Osteoblast (primary cell): ENCODE data around the gene ARPP19. TPM values are rescaled to one million over a fixed set of nuclear protein-coding genes. Genes with fewer than 3 reads are reported as not detected.
"Not testable (repeated sequence)": the region's sequence is repeated elsewhere in the genome, so short reads cannot be mapped to it uniquely, and the experiment has no call there.

ENCODE experiments used
- DNase-seq: peaks from one replicate; pipeline ENCODE4 v3.0.0; 2011; ENCODE audit warnings: low spot score, mixed read lengths; ENCODE audit not compliant: insufficient read length; ENCODE audit errors: missing footprints
- H2AFZ ChIP-seq: 2 replicates; pipeline ENCODE4 v1.6.0; 2011; ENCODE audit warnings: mild to moderate bottlenecking, low read length
- H3K27ac ChIP-seq: 2 replicates; pipeline ENCODE4 v1.5.1; 2011; ENCODE audit warnings: mild to moderate bottlenecking, low read depth, low read length, moderate library complexity
- H3K27me3 ChIP-seq: 2 replicates; pipeline ENCODE4 v1.6.0; 2012; ENCODE audit warnings: mild to moderate bottlenecking, control low read depth, inconsistent platforms, low read length, moderate library complexity; ENCODE audit not compliant: insufficient read depth
- H3K36me3 ChIP-seq: 2 replicates; pipeline ENCODE4 v1.5.1; 2011; ENCODE audit warnings: mild to moderate bottlenecking, low read length, control low read depth, moderate library complexity; ENCODE audit not compliant: insufficient read depth
- H3K4me1 ChIP-seq: 2 replicates; pipeline ENCODE4 v1.5.1; 2011; ENCODE audit warnings: mild to moderate bottlenecking, low read length, control low read depth, moderate library complexity; ENCODE audit not compliant: insufficient read depth
- H3K4me2 ChIP-seq: 2 replicates; pipeline ENCODE4 v1.6.0; 2011; ENCODE audit warnings: mild to moderate bottlenecking, low read length; ENCODE audit not compliant: insufficient read depth
- H3K4me3 ChIP-seq: fragments of 200-600 bp; sonication (generic); 3 replicates; pipeline ENCODE4 v1.5.1; 2012; ENCODE audit warnings: mild to moderate bottlenecking, low read length, inconsistent platforms; ENCODE audit not compliant: insufficient read depth
- H3K79me2 ChIP-seq: 2 replicates; pipeline ENCODE4 v1.6.0; 2012; ENCODE audit warnings: mild to moderate bottlenecking, low read length, control low read depth, inconsistent platforms; ENCODE audit not compliant: insufficient read depth
- H3K9me3 ChIP-seq: 2 replicates; pipeline ENCODE4 v1.5.1; 2011; ENCODE audit warnings: low read depth, low read length, control low read depth
- H4K20me1 ChIP-seq: 2 replicates; pipeline ENCODE4 v1.6.0; 2012; ENCODE audit warnings: mild to moderate bottlenecking, low read length, control low read depth; ENCODE audit not compliant: insufficient read depth
- total RNA-seq: library from RNA; depleted of rRNA; stranded (reverse); fragments of >200 nt; gene quantifications from 2 replicates; pipeline ENCODE4 v1.2.3, GENCODE V29; 2012
- TF ChIP-seq, protein P1 (sequence below): IDR thresholded peaks from 2 replicates; pipeline ENCODE4 v1.5.1; 2011; ENCODE audit warnings: mild to moderate bottlenecking, low read depth, low read length, moderate library complexity; ENCODE audit errors: extremely low read depth

The ARPP19 gene
- total RNA-seq, 1 donor: 114 TPM

DNA sequence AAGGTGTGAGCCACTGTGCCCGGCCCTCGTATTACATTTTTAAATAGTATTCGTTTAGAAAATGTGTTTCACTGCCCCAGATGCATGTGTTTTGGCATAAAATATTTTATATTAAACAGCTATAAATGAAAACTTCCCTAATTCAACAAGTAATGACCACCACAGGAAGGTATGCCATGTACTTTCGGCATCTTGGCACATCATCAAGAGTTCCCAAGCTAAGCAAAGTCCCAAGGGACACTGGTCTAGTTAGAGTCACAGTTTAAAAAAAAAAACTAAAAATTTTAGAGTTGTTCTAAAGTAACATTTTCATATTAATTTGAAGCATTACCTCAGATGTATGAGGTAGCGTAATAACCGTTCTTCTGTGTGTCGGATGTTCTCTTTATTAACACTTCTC, 15.6 kb upstream of the ARPP19 start:
- Histone ChIP-seq H3K79me2 (no peaks in the 10 kb centered on the region), H4K20me1 (no peaks in the 10 kb centered on the region), H3K36me3 (peaks cover 12% of the 10 kb centered on the region), H3K27me3 (no peaks in the 10 kb centered on the region), H3K4me3 (no peak overlapping the region), H3K27ac (no peak overlapping the region), H2AFZ (no peak overlapping the region), H3K9me3 (no peaks in the 10 kb centered on the region), H3K4me2 (no peak overlapping the region), H3K4me1 (no peaks in the 10 kb centered on the region)
- TF ChIP-seq, protein P1, sequence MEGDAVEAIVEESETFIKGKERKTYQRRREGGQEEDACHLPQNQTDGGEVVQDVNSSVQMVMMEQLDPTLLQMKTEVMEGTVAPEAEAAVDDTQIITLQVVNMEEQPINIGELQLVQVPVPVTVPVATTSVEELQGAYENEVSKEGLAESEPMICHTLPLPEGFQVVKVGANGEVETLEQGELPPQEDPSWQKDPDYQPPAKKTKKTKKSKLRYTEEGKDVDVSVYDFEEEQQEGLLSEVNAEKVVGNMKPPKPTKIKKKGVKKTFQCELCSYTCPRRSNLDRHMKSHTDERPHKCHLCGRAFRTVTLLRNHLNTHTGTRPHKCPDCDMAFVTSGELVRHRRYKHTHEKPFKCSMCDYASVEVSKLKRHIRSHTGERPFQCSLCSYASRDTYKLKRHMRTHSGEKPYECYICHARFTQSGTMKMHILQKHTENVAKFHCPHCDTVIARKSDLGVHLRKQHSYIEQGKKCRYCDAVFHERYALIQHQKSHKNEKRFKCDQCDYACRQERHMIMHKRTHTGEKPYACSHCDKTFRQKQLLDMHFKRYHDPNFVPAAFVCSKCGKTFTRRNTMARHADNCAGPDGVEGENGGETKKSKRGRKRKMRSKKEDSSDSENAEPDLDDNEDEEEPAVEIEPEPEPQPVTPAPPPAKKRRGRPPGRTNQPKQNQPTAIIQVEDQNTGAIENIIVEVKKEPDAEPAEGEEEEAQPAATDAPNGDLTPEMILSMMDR: no peak
- peak; percentile 18 for DNase-seq

DNA sequence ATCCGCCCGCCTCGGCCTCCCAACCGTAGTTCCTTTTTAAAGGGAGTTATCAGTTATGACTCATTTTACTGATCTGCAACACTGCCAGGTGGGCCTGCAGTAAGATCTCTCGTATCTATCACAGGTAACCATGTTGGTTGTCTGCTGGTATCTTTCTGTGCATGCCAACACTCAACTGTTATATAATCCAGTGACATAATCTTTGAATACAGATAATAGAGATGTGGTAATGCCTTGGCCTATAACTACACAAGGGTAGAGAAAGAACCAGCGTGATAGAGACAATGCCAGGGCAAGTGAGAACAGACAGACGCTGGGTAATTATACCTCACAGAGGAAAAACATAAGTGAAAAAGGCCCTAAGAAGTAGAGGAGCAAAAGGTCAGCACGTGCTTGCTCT, 11.0 kb upstream of the ARPP19 start:
- no peaks in the 10 kb centered on the region for H4K20me1 ChIP-seq
- H3K9me3 ChIP-seq: no peaks in the 10 kb centered on the region
- no peak for DNase-seq
- no peak overlapping the region for H3K4me3 ChIP-seq
- H3K36me3 ChIP-seq: no peaks in the 10 kb centered on the region
- TF ChIP-seq, protein P1: no peak
- no peak overlapping the region for H3K4me2 ChIP-seq
- H3K4me1 ChIP-seq: no peaks in the 10 kb centered on the region
- no peaks in the 10 kb centered on the region for H3K79me2 ChIP-seq
- H3K27me3 ChIP-seq: no peaks in the 10 kb centered on the region
- no peak overlapping the region for H3K27ac ChIP-seq
- no peak overlapping the region for H2AFZ ChIP-seq

DNA sequence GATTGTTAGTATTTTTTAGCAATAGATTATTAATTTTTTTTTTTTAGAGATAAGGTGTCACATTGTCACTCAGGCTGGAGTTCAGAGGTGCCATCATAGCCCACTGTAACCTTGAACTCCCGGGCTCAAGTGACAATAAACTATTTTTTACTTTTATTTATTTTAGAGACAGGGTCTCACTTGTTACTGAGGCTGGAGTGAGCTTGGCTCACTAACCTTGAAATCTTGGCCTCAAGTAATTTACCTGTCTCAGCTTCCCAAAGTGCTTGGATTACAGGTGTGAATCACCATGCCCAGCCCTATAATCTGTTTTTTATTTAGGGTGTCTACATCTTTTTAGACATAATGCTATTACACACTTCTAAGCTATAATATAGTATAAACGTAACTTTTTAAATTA, 7.9 kb upstream of the ARPP19 start:
- Histone ChIP-seq H3K9me3 (no peaks in the 10 kb centered on the region), H3K4me1 (no peaks in the 10 kb centered on the region), H3K27me3 (no peaks in the 10 kb centered on the region), H2AFZ (no peak overlapping the region), H4K20me1 (no peaks in the 10 kb centered on the region), H3K4me2 (no peak overlapping the region), H3K36me3 (no peaks in the 10 kb centered on the region), H3K79me2 (no peaks in the 10 kb centered on the region), H3K27ac (no peak overlapping the region), H3K4me3 (no peak overlapping the region)
- no peak for DNase-seq
- TF ChIP-seq, protein P1: no peak

DNA sequence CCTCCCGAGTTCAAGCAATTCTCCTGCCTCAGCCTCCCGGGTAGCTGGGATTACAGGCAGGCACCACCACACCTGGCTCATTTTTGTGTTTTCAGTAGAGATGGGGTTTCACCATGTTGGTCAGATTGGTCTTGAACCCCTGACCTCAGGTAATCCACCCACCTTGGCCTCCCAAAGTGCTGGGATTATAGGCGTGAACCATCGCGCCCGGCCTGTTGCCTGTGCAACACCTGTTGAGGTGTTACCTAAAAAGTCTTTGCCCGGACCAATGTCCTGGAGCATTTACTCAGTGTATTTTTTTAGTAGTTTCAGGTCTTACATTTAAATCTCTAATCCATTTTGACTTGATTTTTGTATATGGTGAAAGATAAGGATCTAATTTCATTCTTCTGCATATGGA, 6.7 kb upstream of the ARPP19 start:
- H3K79me2 ChIP-seq, H3K27me3 ChIP-seq, H4K20me1 ChIP-seq, H2AFZ ChIP-seq, H3K4me1 ChIP-seq, H3K9me3 ChIP-seq, H3K27ac ChIP-seq, H3K36me3 ChIP-seq, DNase-seq, H3K4me3 ChIP-seq, H3K4me2 ChIP-seq: not testable (repeated sequence)
